IMR-90 (cell line): Measurements from ENCODE around the gene SLX4IP.

ENCODE experiments used
- BHLHE40 ChIP-seq: fragments of 150-350 bp; IDR thresholded peaks from 2 replicates; pipeline ENCODE4 v1.6.1; 2016; ENCODE audit warnings: mild to moderate bottlenecking, low read depth, low read length
- CTCF ChIP-seq: conservative IDR thresholded peaks from 2 replicates; pipeline ENCODE4 v1.5.1; 2012; ENCODE audit warnings: mild to moderate bottlenecking, low read depth, low read length, improper control_type of control experiment
- MAFK ChIP-seq: IDR thresholded peaks from 2 replicates; pipeline ENCODE4 v1.6.1; 2012; ENCODE audit warnings: low read depth, low read length, improper control_type of control experiment
- MAZ ChIP-seq: IDR thresholded peaks from 2 replicates; pipeline ENCODE4 v1.6.1; 2012; ENCODE audit warnings: low read depth, mild to moderate bottlenecking, low read length, improper control_type of control experiment, moderate library complexity, borderline replicate concordance
- POLR2A ChIP-seq: IDR thresholded peaks from 2 replicates; pipeline ENCODE4 v1.6.1; 2012; ENCODE audit warnings: mild to moderate bottlenecking, low read depth, low read length
- RAD21 ChIP-seq: IDR thresholded peaks from 2 replicates; pipeline ENCODE4 v1.6.1; 2012; ENCODE audit warnings: low read length, improper control_type of control experiment

GRCh38 chr20:10675450-10675848, 240.3 kb downstream of the SLX4IP start:
- TF ChIP-seq CTCF = no peak
- TF ChIP-seq MAZ = no peak
- TF ChIP-seq POLR2A = no peak
- TF ChIP-seq BHLHE40 = no peak
- no peak for TF ChIP-seq MAFK
- TF ChIP-seq RAD21 = no peak
